NT2/D1 (cell line): ENCODE results near the gene PNPLA7.
"Not testable (repeated sequence)": the region's sequence is repeated elsewhere in the genome, so short reads cannot be mapped to it uniquely, and the experiment has no call there.

Experiments
- DNase-seq: peaks from one replicate; pipeline ENCODE4 v3.0.0-alpha.2; 2011; ENCODE audit warnings: low read depth, low spot score
- H3K27me3 ChIP-seq: 2 replicates; pipeline ENCODE4 v1.6.0; 2011; ENCODE audit warnings: mild to moderate bottlenecking; ENCODE audit not compliant: insufficient read length, insufficient read depth
- H3K36me3 ChIP-seq: 2 replicates; pipeline ENCODE4 v1.6.1; 2011; ENCODE audit warnings: mild to moderate bottlenecking, low read length, mixed read lengths; ENCODE audit not compliant: insufficient read depth, insufficient read length
- H3K4me1 ChIP-seq: 2 replicates; pipeline ENCODE4 v1.5.1; 2011; ENCODE audit not compliant: insufficient read depth, insufficient read length
- H3K4me3 ChIP-seq: 2 replicates; pipeline ENCODE4 v1.5.1; 2011; ENCODE audit warnings: low read depth; ENCODE audit not compliant: insufficient read length
- H3K9ac ChIP-seq: 2 replicates; pipeline ENCODE4 v1.6.0; 2011; ENCODE audit warnings: low read depth; ENCODE audit not compliant: insufficient read length
- H3K9me3 ChIP-seq: 2 replicates; pipeline ENCODE4 v1.5.1; 2011; ENCODE audit warnings: mild to moderate bottlenecking, low read length; ENCODE audit not compliant: insufficient read depth
- SUZ12 ChIP-seq: IDR thresholded peaks from 2 replicates; pipeline ENCODE4 v1.6.1; 2011; ENCODE audit not compliant: insufficient read length, insufficient read depth; ENCODE audit errors: extremely low read depth
- YY1 ChIP-seq: IDR thresholded peaks from 2 replicates; pipeline ENCODE4 v1.6.1; 2011; ENCODE audit not compliant: insufficient read length, insufficient read depth
- ZNF274 ChIP-seq: IDR thresholded peaks from 2 replicates; pipeline ENCODE4 v1.6.1; 2011; ENCODE audit warnings: mild to moderate bottlenecking, low read depth, low read length

The PNPLA7 gene

GRCh38 chr9:137453643-137454081 is 96.5 kb downstream of the PNPLA7 start:
- TF ChIP-seq SUZ12, result no peak
- no peak for TF ChIP-seq ZNF274
- Histone ChIP-seq H3K36me3 (peaks cover 72% of the 10 kb centered on the region), H3K4me3 (peak overlapping the region; percentile 18), H3K9me3 (no peaks in the 10 kb centered on the region), H3K9ac (peak overlapping the region; percentile 64), H3K27me3 (no peaks in the 10 kb centered on the region), H3K4me1 (peaks cover 46% of the 10 kb centered on the region)
- peak; percentile 75 for DNase-seq

DNA sequence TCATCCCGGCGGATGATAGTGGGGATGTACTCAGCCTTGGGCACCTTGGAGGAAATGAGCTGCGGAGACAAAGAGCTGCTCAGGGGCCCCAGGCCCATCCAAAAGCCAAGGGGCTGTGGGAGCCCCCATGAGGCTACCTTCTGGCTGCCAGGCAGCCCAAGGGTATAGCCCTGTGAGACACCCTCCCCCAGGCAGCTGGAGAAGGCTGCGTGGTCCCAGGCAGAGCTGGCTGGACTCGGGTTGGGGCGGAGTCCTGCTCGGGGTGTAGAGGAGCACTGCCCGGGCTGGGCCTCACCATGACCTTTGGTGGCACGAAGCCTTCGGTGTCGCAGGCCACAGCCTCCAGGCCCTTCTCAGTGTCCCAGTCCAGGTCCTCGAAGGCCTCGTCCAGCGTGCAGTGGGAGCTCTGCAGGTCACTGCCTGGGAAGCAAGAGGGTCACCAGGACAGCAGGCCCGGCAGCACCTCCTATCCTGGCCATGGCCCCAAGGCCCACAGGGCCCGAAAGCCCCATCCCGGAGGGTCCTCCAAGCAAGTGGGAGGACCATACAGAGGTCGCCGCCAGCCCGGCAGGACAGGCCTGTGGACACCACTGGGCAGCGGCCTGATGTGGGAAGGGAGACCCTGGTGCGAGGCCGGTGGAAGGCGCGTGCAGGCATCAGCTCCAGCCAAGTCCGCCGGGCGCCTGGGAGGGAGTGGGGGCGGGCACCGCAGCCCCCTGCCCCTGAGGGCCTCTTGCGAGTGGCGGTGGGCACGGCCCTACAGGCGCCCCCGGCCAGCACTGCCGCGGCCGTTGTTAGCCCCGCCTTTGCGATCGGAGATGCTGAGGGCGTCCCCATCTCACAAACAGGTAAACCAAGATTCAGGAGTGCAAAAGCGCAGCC is 97.2 kb downstream of the PNPLA7 start:
- H3K4me3 ChIP-seq, result peak overlapping the region; percentile 18
- H3K36me3 ChIP-seq, result peaks cover 76% of the 10 kb centered on the region

GRCh38 chr9:137452006-137452760 is 98.0 kb downstream of the PNPLA7 start:
- Histone ChIP-seq H3K27me3 (no peaks in the 10 kb centered on the region), H3K9me3 (no peaks in the 10 kb centered on the region), H3K4me3 (no peak overlapping the region), H3K9ac (no peak overlapping the region), H3K36me3 (peaks cover 76% of the 10 kb centered on the region), H3K4me1 (peaks cover 36% of the 10 kb centered on the region)
- TF ChIP-seq ZNF274 (no peak), SUZ12 (no peak), YY1 (no peak)
- DNase-seq, result no peak

More for the DNA sequence above, 97.2 kb downstream of the PNPLA7 start:
- TF ChIP-seq SUZ12 (no peak), YY1 (no peak), ZNF274 (no peak)
- H3K9ac ChIP-seq, result peak overlapping the region; percentile 64
- H3K27me3 ChIP-seq, result no peaks in the 10 kb centered on the region
- no peaks in the 10 kb centered on the region for H3K9me3 ChIP-seq
- H3K4me1 ChIP-seq, result peaks cover 42% of the 10 kb centered on the region
- DNase-seq, result no peak

DNA sequence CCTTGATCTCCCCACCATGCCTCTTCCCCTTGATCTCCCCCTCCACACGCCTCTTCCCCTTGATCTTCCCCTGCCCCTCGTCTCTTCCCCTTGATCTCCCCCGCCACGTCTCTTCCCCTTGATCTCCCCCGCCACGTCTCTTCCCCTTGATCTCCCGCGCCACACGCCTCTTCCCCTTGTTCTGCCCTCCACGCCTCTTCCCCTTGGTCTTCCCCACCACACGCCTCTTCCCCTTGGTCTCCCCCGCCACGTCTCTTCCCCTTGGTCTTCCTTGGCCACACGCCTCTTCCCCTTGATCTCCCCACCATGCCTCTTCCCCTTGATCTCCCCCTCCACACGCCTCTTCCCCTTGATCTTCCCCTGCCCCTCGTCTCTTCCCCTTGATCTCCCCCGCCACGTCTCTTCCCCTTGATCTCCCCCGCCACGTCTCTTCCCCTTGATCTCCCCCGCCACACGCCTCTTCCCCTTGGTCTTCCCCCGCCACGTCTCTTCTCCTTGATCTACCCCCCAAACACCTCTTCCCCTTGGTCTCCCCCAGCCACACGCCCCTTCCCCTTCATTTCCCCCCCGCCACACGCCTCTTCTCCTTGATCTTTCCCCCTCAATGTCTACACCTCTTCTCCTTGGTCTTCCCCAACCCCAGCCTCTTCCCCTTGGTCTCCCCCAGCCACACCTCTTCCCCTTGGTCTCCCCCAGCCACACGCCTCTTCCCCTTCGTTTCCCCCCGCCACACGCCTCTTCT is 98.8 kb downstream of the PNPLA7 start:
- not testable (repeated sequence) for DNase-seq, H3K9ac ChIP-seq, H3K9me3 ChIP-seq, H3K4me3 ChIP-seq, H3K27me3 ChIP-seq
- peaks cover 76% of the 10 kb centered on the region for H3K36me3 ChIP-seq
- H3K4me1 ChIP-seq, result peaks cover 30% of the 10 kb centered on the region

- Histone ChIP-seq H3K36me3 (peaks cover 69% of the 10 kb centered on the region), H3K4me1 (peaks cover 31% of the 10 kb centered on the region)
- H3K9ac ChIP-seq, DNase-seq, H3K27me3 ChIP-seq, H3K9me3 ChIP-seq, H3K4me3 ChIP-seq: not testable (repeated sequence)
Measured at GRCh38 chr9:137450539-137451222, 99.5 kb downstream of the PNPLA7 start.

DNA sequence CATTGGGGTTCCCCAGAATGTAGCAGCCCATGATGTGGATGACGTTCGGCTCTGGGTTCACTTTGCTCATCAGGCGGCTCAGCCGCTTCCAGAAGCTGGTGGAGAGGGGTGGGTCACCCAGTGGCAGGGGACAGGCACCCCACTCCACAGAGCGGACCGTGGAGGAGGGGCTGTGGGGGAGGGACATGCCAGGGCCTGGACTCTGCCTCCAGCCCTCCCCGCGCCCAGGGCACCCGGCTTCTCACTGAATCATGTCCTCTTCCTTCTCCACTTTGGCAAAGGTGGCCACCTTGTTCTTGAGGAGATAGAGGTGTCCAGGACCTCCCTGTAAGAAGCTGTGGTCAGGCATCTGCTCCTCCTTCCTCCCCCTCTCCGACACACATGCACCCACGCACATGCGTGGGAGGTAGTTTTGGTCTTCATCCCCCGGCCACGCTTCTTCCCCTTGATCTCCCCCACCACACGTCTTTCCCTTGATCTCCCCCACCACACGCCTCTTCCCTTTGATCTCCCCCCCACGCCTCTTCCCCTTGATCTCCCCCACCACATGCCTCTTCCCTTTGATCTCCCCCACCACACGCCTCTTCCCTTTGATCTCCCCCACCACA is 100.2 kb downstream of the PNPLA7 start:
- no peak overlapping the region for H3K9ac ChIP-seq
- no peak for DNase-seq
- H3K4me1 ChIP-seq, result peaks cover 28% of the 10 kb centered on the region
- H3K27me3 ChIP-seq, result no peaks in the 10 kb centered on the region
- TF ChIP-seq ZNF274 (no peak), SUZ12 (no peak), YY1 (no peak)
- H3K36me3 ChIP-seq, result peaks cover 62% of the 10 kb centered on the region
- no peaks in the 10 kb centered on the region for H3K9me3 ChIP-seq
- H3K4me3 ChIP-seq, result no peak overlapping the region
